Bronchial epithelial cell (primary cell): ENCODE data around the gene RARG. TPM values are rescaled to one million over a fixed set of nuclear protein-coding genes. Genes with fewer than 3 reads are reported as not detected.

Source experiments
- DNase-seq: peaks from one replicate; pipeline ENCODE4 v3.0.0-alpha.2; 2010; ENCODE audit warnings: low read depth
- FAIRE-seq: peaks from 2 replicates; lab custom pipeline; 2011; peaks lifted over from hg19 to GRCh38; lab: Jason Lieb, UNC
- H3K27me3 ChIP-seq: 2 replicates; pipeline ENCODE4 v1.5.1; 2011; ENCODE audit warnings: low read length; ENCODE audit not compliant: control insufficient read depth, insufficient read depth
- H3K36me3 ChIP-seq: 2 replicates; pipeline ENCODE4 v1.5.1; 2011; ENCODE audit warnings: low read length; ENCODE audit not compliant: control insufficient read depth, insufficient read depth
- H3K4me3 ChIP-seq: 2 replicates; pipeline ENCODE4 v1.5.1; 2011; ENCODE audit warnings: mild to moderate bottlenecking, low read depth, low read length, control low read depth
- CTCF ChIP-seq: IDR thresholded peaks from 2 replicates; pipeline ENCODE4 v1.5.1; 2011; ENCODE audit warnings: mild to moderate bottlenecking, moderate library complexity, low read length, control low read depth, inconsistent platforms; ENCODE audit not compliant: insufficient read depth, severe bottlenecking
- total RNA-seq: library from RNA; depleted of rRNA; stranded (reverse); fragments of >200 nt; gene quantifications from 2 replicates; pipeline ENCODE4 v1.2.1, GENCODE V29; 2014

The RARG gene
- total RNA-seq, 1 donor from 2014 or later = 24.7 TPM

DNA sequence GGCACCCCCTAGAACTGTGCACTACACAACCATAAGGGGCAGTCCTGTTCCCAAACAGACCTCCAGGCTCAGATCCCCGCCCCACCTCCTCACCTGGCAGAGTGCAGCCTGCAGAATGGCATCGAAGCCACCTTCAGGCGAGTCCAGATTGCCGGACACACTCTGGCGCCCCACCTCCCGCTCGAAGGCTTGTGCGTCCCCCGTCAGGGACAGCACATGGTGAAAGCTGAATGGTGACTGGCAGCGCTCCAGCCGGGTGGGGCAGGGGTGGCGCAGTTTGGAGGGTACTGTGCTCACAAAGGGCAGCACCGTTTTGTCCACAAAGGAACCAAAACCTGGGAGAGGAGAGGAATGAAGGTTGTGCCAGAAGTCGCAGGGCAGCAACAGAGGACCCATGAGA is 35.5 kb downstream of the RARG start:
- no peak for FAIRE-seq

GRCh38 chr12:53195516-53196420 is 36.2 kb downstream of the RARG start:
- Histone ChIP-seq H3K4me3 (no peak overlapping the region), H3K27me3 (no peaks in the 10 kb centered on the region), H3K36me3 (no peaks in the 10 kb centered on the region)
- DNase-seq (peak; percentile 35), FAIRE-seq (no peak)
- no peak for TF ChIP-seq CTCF

More for the DNA sequence above, 35.5 kb downstream of the RARG start:
- DNase-seq = no peak
- no peak overlapping the region for H3K4me3 ChIP-seq
- peak; percentile 4 for TF ChIP-seq CTCF
- H3K27me3 ChIP-seq = no peaks in the 10 kb centered on the region
- no peaks in the 10 kb centered on the region for H3K36me3 ChIP-seq

GRCh38 chr12:53194973-53195372 is 37.0 kb downstream of the RARG start:
- DNase-seq = no peak
- Histone ChIP-seq H3K36me3 (peaks cover 1% of the 10 kb centered on the region), H3K27me3 (no peaks in the 10 kb centered on the region), H3K4me3 (no peak overlapping the region)
- no peak for FAIRE-seq
- TF ChIP-seq CTCF = no peak

DNA sequence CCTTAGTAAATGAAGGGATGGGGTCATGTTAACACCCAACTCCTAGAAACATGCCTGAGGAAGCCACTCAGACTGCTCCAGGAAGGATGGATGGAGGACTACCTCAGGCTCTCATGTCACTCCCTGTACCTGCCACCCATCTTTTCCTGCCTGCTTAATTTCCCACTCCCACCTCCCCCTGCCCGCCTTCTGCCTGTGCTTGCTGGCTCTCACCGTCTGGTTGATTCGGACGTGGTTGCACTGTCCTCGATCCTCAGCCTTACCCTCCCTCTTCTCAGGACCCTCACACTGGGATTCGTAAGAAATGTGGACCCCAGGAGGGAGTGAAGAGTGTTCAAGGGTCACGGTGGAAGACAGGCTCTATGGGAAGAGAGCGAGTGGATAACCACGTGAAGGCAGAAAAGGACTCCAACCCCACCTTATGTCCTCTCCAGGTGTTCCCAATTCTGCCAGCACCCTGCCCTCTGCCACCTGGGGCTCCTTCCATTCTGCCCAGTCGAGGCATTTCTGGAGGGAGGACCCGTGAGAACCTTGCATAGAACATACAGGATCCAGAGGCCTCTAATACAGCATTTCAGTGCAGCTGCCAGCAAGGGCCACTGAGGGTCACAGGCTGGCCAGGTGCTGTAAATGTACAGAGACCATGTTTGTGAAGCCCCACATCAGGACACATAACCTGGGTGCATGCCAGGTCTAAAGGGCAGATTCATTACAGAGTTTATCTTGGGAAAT is 37.9 kb downstream of the RARG start:
- no peaks in the 10 kb centered on the region for H3K27me3 ChIP-seq

DNA sequence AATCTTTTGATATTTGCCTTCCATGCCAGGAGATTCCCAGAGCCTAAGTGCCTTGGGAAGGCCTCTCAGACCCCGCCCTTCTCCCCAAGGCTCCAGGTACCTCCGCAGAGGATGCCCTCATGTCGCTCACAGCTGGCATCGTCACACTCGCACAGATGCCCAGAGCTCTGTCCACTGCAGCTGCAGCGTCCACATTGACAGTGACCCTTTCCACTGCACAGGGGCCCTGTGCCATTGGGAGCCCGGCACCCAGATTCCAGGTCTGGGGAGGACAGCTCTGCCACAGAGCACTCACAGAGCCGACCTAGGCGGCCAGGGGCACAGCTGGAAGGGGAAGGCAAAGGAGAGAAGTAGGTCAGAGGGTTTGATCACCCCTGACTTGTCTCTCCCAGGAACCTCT is 39.0 kb downstream of the RARG start:
- peaks cover 4% of the 10 kb centered on the region for H3K36me3 ChIP-seq
- no peaks in the 10 kb centered on the region for H3K27me3 ChIP-seq
- H3K4me3 ChIP-seq = no peak overlapping the region
- FAIRE-seq (no peak), DNase-seq (no peak)
- TF ChIP-seq CTCF = no peak

More for the DNA sequence above, 37.9 kb downstream of the RARG start:
- FAIRE-seq = peak; percentile 81
- H3K4me3 ChIP-seq = no peak overlapping the region
- peaks cover 1% of the 10 kb centered on the region for H3K36me3 ChIP-seq
- no peak for DNase-seq
- TF ChIP-seq CTCF = no peak
